ENCODE data around the gene SDK1. TPM values are rescaled to one million over a fixed set of nuclear protein-coding genes. Genes with fewer than 3 reads are reported as not detected.

The SDK1 gene
- total and polyA plus RNA-seq, 2 of the 8 experiments (the other 6 are each of a cell fraction or from before 2014, with no cell fraction given), result 3.3 to 7.2 TPM

GRCh38 chr7:4078580-4078979 lies 777.5 kb downstream of the SDK1 start:
- DNase-seq (ENCODE audit: low read depth in 1 of 2, low spot score in 2 of 2), result peak in 1 of 2 experiments; percentile 28
- H2BK15ac ChIP-seq (ENCODE audit: low read length), result no peak overlapping the region
- TF ChIP-seq SP2 (IDR thresholded peaks at IDR 0.05; ENCODE audit: low read length), result no peak
- TF ChIP-seq KDM1A (IDR thresholded peaks at IDR 0.05; ENCODE audit: borderline replicate concordance, low read length), result no peak
- no peak for TF ChIP-seq JUN (IDR thresholded peaks at IDR 0.05; ENCODE audit: low read depth, low read length)
- no peak for TF ChIP-seq RXRA (IDR thresholded peaks at IDR 0.05; ENCODE audit: insufficient read depth, low read depth, low read length)
- TF ChIP-seq RBBP5 (IDR thresholded peaks at IDR 0.05; ENCODE audit: borderline replicate concordance, low read depth, low read length), result no peak
- TF ChIP-seq E2F6 (IDR thresholded peaks at IDR 0.05), result no peak
- no peak for TF ChIP-seq POU5F1 (IDR thresholded peaks at IDR 0.05; ENCODE audit: low read depth, low read length)
- TF ChIP-seq SRF (IDR thresholded peaks at IDR 0.05; ENCODE audit: low read depth, low read length), result no peak

More at GRCh38 chr7:4078580-4078979, 777.5 kb downstream of the SDK1 start:
- POLR2A ChIA-PET (ENCODE audit: partially characterized antibody), result no interaction called here
- Histone ChIP-seq H4K91ac (replicated peaks; ENCODE audit: insufficient read length, low read length) (no peak overlapping the region), H4K8ac (ENCODE audit: extremely low read depth, insufficient read depth, low read length) (no peak overlapping the region), H3K4me1 (replicated peaks in 1 of 4; ENCODE audit: control insufficient read depth in 3 of 4, insufficient read depth in 4 of 4, low read length in 3 of 4) (no peaks in the 10 kb centered on the region; a peak in 1 of 7 replicates), H3K9me3 (ENCODE audit: insufficient read depth in 2 of 2, low read depth in 1 of 2, low read length in 1 of 2) (no peaks in the 10 kb centered on the region; a peak in 1 of 4 replicates), H3K56ac (replicated peaks; ENCODE audit: insufficient read length, low read depth, low read length) (no peak overlapping the region), H2BK120ac (replicated peaks; ENCODE audit: low read depth, low read length) (no peak overlapping the region), H2AFZ (ENCODE audit: low read length) (no peak overlapping the region), H3K23ac (ENCODE audit: insufficient read length) (no peak overlapping the region), H3K4me2 (ENCODE audit: insufficient read depth in 1 of 2, low read depth in 2 of 2, low read length in 2 of 2) (no peak overlapping the region), H3K79me1 (ENCODE audit: low read depth, low read length) (no peaks in the 10 kb centered on the region), H4K20me1 (replicated peaks in 1 of 2; ENCODE audit: control insufficient read depth in 1 of 2, insufficient read depth in 2 of 2, low read length in 2 of 2) (no peaks in the 10 kb centered on the region), H3K27ac (ENCODE audit: low read depth, low read length) (no peak overlapping the region), H3K79me2 (ENCODE audit: control insufficient read depth in 1 of 2, insufficient read depth in 2 of 2, low read length in 2 of 2) (no peaks in the 10 kb centered on the region), H3K23me2 (ENCODE audit: low read depth, low read length) (no peaks in the 10 kb centered on the region; the same call in 1 of the 2 replicates), H2BK12ac (ENCODE audit: low read depth, low read length) (no peak overlapping the region), H3K36me3 (ENCODE audit: control insufficient read depth in 2 of 4, insufficient read depth in 4 of 4, low read length in 3 of 4) (no peaks in the 10 kb centered on the region), H3K18ac (ENCODE audit: extremely low read depth, low read length) (no peak overlapping the region), H3K4me3 (ENCODE audit: extremely low read depth in 1 of 4, insufficient read depth in 2 of 4, low read depth in 3 of 4, low read length in 4 of 4) (no peak overlapping the region), H3K14ac (ENCODE audit: insufficient read length) (no peak overlapping the region), H2BK5ac (ENCODE audit: low read depth, low read length) (no peak overlapping the region), H2AK5ac (ENCODE audit: low read depth, low read length) (no peak overlapping the region), H3K27me3 (replicated peaks in 1 of 4; ENCODE audit: control insufficient read depth in 3 of 4, extremely low read depth in 1 of 4, insufficient read depth in 3 of 4, low read length in 3 of 4) (no peaks in the 10 kb centered on the region), H3K4ac (replicated peaks; ENCODE audit: insufficient read length, low read depth, low read length) (no peak overlapping the region), H3K9ac (replicated peaks in 1 of 4; ENCODE audit: extremely low read depth in 1 of 4, low read depth in 3 of 4, low read length in 3 of 4) (no peak overlapping the region), H4K5ac (ENCODE audit: insufficient read length, low read depth, low read length) (no peak overlapping the region), H2BK20ac (ENCODE audit: low read length) (no peak overlapping the region)
- 81% methylated on average over 13 of the region's 13 CpGs; no CpG with 5 or more reads in 1 of the 2 experiments for WGBS, 2 experiments (ENCODE audit: extremely low coverage in 1 of 2, insufficient coverage in 1 of 2, insufficient read length in 1 of 2, insufficient replicate concordance in 2 of 2, low coverage in 1 of 2, low lambda C conversion rate in 2 of 2, missing lambda C conversion rate in 1 of 2)
- no peak for FAIRE-seq
- CTCF ChIA-PET (ENCODE audit: partially characterized antibody), result interaction anchor here (0.8 to 1.5 kb wide), 2 partner anchors 25 to 84 kb away, joined by 3 to 7 read pairs; no protein-coding TSS in a partner anchor
